GM21717 (cell line): ENCODE measurements around the gene MCOLN2.
"Not testable (repeated sequence)": the region's sequence is repeated elsewhere in the genome, so short reads cannot be mapped to it uniquely, and the experiment has no call there.

ENCODE experiments used
- ATAC-seq: cut with Tn5 transposase; IDR thresholded peaks from one replicate; pipeline ENCODE4 v1.9.1; 2021; ENCODE audit warnings: mild to moderate bottlenecking, moderate library complexity; ENCODE audit not compliant: unreplicated experiment

The MCOLN2 gene

DNA sequence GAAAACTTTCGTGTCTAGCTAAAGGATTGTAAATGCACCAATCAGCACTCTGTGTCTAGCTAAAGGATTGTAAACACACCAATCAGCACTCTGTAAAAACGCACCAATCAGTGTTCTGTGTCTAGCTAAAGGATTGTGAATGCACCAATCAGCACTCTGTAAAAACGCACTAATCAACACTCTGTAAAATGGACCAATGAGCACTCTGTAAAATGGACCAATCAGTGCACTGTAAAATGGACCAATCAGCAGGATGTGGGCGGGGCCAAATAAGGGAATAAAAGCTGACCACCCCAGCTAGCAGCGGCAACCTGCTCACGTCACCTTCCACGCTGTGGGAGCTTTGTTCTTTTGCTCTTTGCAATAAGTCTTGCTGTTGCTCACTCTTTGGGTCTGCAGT, 94.2 kb downstream of the MCOLN2 start:
- not testable (repeated sequence) for ATAC-seq

GRCh38 chr1:84899969-84900368, 96.9 kb downstream of the MCOLN2 start:
- no peak for ATAC-seq

- ATAC-seq: no peak
Observed at GRCh38 chr1:84896279-84896678, 100.6 kb downstream of the MCOLN2 start.

DNA sequence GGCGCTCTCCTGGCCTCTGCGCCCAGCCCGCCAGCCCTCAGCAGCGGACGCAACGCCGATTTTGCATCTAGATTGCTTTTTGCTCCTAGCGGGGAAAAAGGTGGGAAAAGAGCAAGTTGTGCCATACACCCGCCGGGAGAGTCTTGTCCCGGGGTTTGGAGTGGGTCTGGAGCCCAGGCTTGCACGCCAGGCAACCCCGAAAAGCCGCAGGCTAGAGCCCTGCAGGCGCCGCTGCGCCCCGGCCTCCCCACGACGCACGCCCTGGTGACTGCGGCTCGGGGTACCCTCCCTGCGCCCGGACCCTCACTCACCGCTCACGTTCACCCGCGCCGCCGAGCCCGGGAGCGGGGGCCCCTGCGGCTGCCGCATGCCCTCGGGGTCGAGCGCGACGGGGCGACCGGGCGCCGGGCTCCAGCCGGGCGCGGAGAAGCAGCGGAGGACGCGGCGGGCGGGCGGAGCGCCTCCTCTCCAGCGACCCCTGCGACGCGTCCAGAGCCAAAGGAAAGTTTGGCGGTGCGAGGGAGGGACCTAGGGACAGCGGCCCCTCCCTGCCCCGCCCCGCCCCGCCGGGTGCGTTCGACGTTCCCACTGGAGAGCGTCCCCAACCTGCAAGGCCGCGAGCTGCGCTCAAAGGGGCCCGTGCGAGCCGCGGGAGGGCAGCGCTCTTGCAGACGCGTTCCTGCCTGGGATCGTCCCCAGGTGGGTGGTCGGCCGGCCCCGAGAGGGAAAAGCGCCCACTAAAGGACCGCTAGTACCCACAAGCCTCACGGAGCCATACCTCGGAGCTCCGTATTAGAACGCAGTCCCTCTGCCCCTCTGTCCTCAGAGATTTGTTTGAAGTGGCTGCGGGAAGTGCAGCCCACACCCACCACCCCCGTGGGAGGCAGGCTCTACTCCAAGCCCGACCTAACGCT, 104.0 kb downstream of the MCOLN2 start, which contains the start of gene LPAR3:
TSS of gene LPAR3 (minus strand) at position 502 of the 914 bp plus-strand sequence. CDS start 27,086 bp downstream, outside the sequence.
- no peak for ATAC-seq

- no peak for ATAC-seq
Observed at GRCh38 chr1:84890566-84890965, 106.3 kb downstream of the MCOLN2 start.

DNA sequence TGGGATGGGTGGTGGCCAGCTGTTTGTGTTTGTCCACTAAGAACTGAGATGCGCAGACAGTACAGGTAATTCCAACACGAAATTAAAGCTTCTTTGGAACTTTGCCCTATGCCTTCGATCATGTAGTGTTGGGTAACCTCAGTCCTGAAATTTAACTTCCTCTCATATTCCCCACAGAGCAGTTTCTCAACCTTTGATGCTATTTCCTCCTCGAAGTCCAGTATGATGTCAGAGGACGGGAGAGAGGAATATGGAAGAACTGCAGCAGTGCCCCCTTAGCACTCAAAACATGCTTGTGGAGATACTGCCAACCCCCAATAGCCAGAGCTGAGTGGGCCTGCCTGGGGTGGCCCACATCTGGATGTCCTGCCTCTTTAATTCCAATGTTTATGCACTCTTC, 107.5 kb downstream of the MCOLN2 start:
- no peak for ATAC-seq

DNA sequence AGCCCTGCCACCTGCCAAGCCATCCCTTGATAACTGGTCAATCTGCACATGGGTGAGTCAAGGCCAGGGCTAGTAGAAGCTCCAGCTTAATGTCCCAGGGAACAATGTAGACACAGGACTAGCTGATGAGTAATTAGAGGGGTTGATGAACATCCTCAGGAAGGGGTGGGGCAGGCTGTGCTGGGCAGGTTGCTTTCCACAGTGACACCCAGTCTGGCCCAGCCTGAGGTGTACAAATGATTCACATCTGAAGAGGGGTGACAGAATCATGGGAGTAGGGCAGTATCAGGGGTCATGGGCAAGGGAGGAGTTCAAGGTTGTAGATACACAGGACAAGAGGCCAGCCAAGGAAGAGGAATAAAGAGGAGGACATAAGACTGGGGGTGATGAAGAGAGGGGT, 108.2 kb downstream of the MCOLN2 start:
- ATAC-seq: no peak

- ATAC-seq: no peak
Observed at GRCh38 chr1:84887261-84887934, 109.5 kb downstream of the MCOLN2 start.

- no peak for ATAC-seq
Observed at GRCh38 chr1:84885469-84885868, 111.4 kb downstream of the MCOLN2 start.

DNA sequence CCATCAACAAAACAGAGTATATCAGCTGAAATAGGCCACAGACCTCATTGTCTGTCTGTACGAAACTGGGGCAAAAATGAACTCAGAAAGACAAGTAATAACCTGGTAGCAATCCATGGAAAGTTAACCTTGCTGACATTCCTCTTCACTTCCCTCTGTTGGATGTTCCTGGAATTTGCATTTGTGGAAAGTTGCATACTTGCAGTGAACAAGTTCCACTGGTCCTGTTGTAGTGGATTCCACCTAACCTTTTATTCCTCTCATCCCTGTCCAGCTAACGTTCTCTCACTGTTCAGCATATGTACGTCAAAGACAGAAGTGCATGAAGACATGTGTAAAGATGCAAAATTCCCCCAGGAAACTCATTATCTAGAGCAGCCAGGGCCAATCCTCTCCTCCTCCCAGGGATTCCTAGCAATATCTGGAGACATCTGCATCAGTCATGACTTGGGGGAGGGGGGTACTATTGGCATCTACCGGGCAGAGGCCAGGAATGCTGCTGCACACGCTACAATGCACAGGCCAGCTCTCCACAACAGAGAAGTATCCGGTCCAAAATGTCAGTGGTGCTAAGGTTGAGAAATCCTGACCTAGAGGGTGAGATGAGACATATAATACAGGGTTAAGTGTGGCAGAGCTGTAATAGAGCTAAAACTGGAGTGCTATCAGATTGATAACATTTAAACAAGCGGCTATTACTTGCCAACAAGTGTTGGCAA, 112.1 kb downstream of the MCOLN2 start:
- no peak for ATAC-seq

DNA sequence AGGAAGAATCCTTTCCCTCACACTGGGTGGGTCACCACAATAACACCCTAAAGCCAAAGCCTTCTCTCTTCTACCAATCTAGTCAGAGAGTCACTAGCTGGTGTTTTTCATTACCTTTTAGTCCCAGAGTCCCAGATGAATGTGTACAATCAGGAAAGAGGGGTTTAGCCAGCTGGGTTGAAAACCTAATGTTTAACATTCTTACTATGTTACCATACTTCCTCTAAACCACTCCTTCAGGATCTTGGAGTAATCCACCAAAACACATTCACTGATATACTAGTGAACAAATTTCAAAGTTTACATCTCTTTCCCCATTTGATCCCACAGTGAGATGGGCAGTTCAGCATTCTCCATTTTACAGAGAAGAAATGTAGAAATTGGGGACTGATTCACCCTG, 113.6 kb downstream of the MCOLN2 start:
- ATAC-seq: no peak

GRCh38 chr1:84877592-84877991, 119.3 kb downstream of the MCOLN2 start:
- ATAC-seq: no peak

GRCh38 chr1:84876353-84876752, 120.6 kb downstream of the MCOLN2 start:
- no peak for ATAC-seq
